Erythroblast (primary cell): ENCODE results near the gene IP6K3.

Experiments
- GATA1 ChIP-seq: IDR thresholded peaks from 2 replicates; pipeline ENCODE4 v1.6.1; 2011; ENCODE audit warnings: low read depth, mild to moderate bottlenecking, control low read depth, low read length, moderate library complexity
- POLR2A ChIP-seq: IDR thresholded peaks from 2 replicates; pipeline ENCODE4 v1.6.1; 2011; ENCODE audit warnings: mild to moderate bottlenecking, low read length

- TF ChIP-seq POLR2A, result peak; percentile 95
- no peak for TF ChIP-seq GATA1
Measured at GRCh38 chr6:33711140-33712129, 35.3 kb downstream of the IP6K3 start, which contains the start of gene UQCC2.
